ENCODE measurements around the gene ALK. TPM values are rescaled to one million over a fixed set of nuclear protein-coding genes. Genes with fewer than 3 reads are reported as not detected.

Gene ALK
- total RNA-seq, 1 donor from 2014 or later = 0.14 TPM

DNA sequence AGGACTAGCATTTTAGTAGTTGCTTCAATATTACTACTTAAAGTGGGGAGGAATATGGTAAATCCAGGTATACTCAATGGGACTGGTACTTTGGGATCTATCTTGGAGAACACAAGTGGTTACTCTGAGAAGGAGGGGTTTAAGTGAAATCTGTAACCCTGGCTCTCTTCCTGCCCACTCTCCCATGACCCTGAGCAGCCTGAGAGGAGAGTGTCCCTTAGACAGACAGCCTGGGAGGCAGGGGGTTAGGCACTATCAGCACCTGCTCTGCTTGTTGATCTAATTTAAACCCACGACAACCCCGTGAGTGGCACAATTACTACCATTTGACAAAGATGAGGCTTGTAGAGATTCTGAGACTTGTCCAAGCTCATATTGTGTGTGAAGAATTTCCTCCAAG, 395.5 kb downstream of the ALK start:
- Histone ChIP-seq H3K4me1 (peaks cover 14% of the 10 kb centered on the region), H3K36me3 (no peaks in the 10 kb centered on the region), H3K9me3 (replicated peaks) (no peaks in the 10 kb centered on the region), H3K27me3 (ENCODE audit: low read depth) (peaks cover 75% of the 10 kb centered on the region), H3K27ac (replicated peaks) (no peak overlapping the region), H3K4me3 (no peak overlapping the region)
- TF ChIP-seq CTCF (IDR thresholded peaks at IDR 0.05; ENCODE audit: borderline replicate concordance) = no peak
- intact Hi-C loops (cut with micrococcal nuclease) = no loop called here
- no peak for DNase-seq

- Histone ChIP-seq H3K27ac (replicated peaks) (no peak overlapping the region), H3K4me3 (no peak overlapping the region), H3K27me3 (ENCODE audit: low read depth) (peaks cover 62% of the 10 kb centered on the region), H3K9me3 (replicated peaks) (no peaks in the 10 kb centered on the region), H3K4me1 (peaks cover 14% of the 10 kb centered on the region), H3K36me3 (no peaks in the 10 kb centered on the region)
- no peak for DNase-seq
- intact Hi-C loops (cut with micrococcal nuclease) = no loop called here
- no peak for TF ChIP-seq CTCF (IDR thresholded peaks at IDR 0.05; ENCODE audit: borderline replicate concordance)
These were observed 396.7 kb downstream of the ALK start for GRCh38 chr2:29524652-29525051.

GRCh38 chr2:29522951-29523669, 398.3 kb downstream of the ALK start:
- no peak for DNase-seq
- peaks cover 47% of the 10 kb centered on the region for H3K27me3 ChIP-seq (ENCODE audit: low read depth)
- no peak for TF ChIP-seq CTCF (IDR thresholded peaks at IDR 0.05; ENCODE audit: borderline replicate concordance)
- no peak overlapping the region for H3K27ac ChIP-seq (replicated peaks)
- H3K4me1 ChIP-seq = no peaks in the 10 kb centered on the region
- H3K4me3 ChIP-seq = no peak overlapping the region
- H3K9me3 ChIP-seq (replicated peaks) = no peaks in the 10 kb centered on the region
- H3K36me3 ChIP-seq = no peaks in the 10 kb centered on the region
- intact Hi-C loops (cut with micrococcal nuclease) = no loop called here

- Histone ChIP-seq H3K27me3 (ENCODE audit: low read depth) (peaks cover 20% of the 10 kb centered on the region), H3K36me3 (no peaks in the 10 kb centered on the region), H3K27ac (replicated peaks) (no peak overlapping the region), H3K4me1 (no peaks in the 10 kb centered on the region), H3K4me3 (no peak overlapping the region), H3K9me3 (replicated peaks) (no peaks in the 10 kb centered on the region)
- DNase-seq = no peak
- intact Hi-C loops (cut with micrococcal nuclease) = no loop called here
- no peak for TF ChIP-seq CTCF (IDR thresholded peaks at IDR 0.05; ENCODE audit: borderline replicate concordance)
These were observed 401.4 kb downstream of the ALK start for GRCh38 chr2:29520001-29520400.

GRCh38 chr2:29519338-29519925, 402.0 kb downstream of the ALK start:
- H3K27me3 ChIP-seq (ENCODE audit: low read depth) = peaks cover 17% of the 10 kb centered on the region
- H3K36me3 ChIP-seq = no peaks in the 10 kb centered on the region
- H3K4me1 ChIP-seq = no peaks in the 10 kb centered on the region
- H3K9me3 ChIP-seq (replicated peaks) = no peaks in the 10 kb centered on the region
- H3K4me3 ChIP-seq = no peak overlapping the region
- intact Hi-C loops (cut with micrococcal nuclease) = no loop called here
- no peak for TF ChIP-seq CTCF (IDR thresholded peaks at IDR 0.05; ENCODE audit: borderline replicate concordance)
- H3K27ac ChIP-seq (replicated peaks) = no peak overlapping the region
- no peak for DNase-seq

All from left ventricle myocardium inferior (tissue), 1 donor.